ENCODE results near the gene GRID1.

DNA sequence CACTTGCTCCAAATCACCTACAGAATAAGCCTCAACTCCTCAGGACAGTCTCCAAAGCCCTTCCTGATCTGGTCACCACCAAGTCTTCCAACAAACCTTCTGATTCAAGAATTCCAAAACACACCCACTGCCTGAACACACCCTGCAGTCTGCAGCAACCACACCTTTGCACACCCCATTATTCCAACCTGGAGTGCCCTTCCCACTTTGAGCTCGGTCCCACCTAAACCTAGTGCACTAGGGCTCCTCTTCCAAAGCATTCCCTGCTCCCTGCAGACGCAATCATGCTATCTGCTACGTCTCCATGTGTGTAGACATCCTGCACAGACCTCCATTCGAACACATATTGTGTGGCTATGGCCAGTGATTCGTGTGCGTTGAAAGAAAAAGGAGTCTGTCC lies 289.3 kb downstream of the GRID1 start:
- TF ChIP-seq, protein P1, sequence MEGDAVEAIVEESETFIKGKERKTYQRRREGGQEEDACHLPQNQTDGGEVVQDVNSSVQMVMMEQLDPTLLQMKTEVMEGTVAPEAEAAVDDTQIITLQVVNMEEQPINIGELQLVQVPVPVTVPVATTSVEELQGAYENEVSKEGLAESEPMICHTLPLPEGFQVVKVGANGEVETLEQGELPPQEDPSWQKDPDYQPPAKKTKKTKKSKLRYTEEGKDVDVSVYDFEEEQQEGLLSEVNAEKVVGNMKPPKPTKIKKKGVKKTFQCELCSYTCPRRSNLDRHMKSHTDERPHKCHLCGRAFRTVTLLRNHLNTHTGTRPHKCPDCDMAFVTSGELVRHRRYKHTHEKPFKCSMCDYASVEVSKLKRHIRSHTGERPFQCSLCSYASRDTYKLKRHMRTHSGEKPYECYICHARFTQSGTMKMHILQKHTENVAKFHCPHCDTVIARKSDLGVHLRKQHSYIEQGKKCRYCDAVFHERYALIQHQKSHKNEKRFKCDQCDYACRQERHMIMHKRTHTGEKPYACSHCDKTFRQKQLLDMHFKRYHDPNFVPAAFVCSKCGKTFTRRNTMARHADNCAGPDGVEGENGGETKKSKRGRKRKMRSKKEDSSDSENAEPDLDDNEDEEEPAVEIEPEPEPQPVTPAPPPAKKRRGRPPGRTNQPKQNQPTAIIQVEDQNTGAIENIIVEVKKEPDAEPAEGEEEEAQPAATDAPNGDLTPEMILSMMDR (IDR thresholded peaks at IDR 0.05), result no peak
- TF ChIP-seq POLR2A (IDR thresholded peaks at IDR 0.05), result no peak
